ENCODE results near the gene FRAT1.

DNA sequence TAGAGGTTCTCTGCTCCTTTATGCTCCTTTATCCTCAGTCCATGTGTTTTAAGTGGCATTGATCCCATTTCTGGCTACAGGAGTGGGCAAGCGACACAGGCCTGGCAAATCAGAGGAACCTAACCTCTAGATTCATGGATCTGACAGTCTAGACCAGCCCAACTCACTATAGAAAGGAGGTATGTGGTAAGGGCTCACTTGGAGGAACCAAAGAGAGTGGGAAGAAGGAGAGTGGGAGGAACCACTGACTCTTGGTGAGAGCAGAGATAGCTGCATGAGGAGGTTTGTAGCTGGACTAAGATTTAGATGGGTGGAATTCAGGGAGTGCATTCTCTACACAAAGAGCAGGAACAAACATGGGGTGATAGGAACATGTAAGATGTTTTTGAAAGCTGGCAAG, 11.6 kb upstream of the FRAT1 start:
- TF ChIP-seq, protein P1, sequence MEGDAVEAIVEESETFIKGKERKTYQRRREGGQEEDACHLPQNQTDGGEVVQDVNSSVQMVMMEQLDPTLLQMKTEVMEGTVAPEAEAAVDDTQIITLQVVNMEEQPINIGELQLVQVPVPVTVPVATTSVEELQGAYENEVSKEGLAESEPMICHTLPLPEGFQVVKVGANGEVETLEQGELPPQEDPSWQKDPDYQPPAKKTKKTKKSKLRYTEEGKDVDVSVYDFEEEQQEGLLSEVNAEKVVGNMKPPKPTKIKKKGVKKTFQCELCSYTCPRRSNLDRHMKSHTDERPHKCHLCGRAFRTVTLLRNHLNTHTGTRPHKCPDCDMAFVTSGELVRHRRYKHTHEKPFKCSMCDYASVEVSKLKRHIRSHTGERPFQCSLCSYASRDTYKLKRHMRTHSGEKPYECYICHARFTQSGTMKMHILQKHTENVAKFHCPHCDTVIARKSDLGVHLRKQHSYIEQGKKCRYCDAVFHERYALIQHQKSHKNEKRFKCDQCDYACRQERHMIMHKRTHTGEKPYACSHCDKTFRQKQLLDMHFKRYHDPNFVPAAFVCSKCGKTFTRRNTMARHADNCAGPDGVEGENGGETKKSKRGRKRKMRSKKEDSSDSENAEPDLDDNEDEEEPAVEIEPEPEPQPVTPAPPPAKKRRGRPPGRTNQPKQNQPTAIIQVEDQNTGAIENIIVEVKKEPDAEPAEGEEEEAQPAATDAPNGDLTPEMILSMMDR (IDR thresholded peaks at IDR 0.05 in 2 of 3, conservative IDR thresholded peaks at IDR 0.05 in 1 of 3; ENCODE audit: borderline replicate concordance in 1 of 3, insufficient read depth in 1 of 3, low read depth in 2 of 3, low read length in 2 of 3), result no peak
- TF ChIP-seq POLR2A (IDR thresholded peaks at IDR 0.05; ENCODE audit: borderline replicate concordance, extremely low read depth, insufficient read depth, insufficient read length) (no peak), POLR2AphosphoS5 (IDR thresholded peaks at IDR 0.05; ENCODE audit: low read depth, low read length) (no peak), RAD21 (IDR thresholded peaks at IDR 0.05; ENCODE audit: low read depth) (no peak), EZH2 (IDR thresholded peaks at IDR 0.05) (no peak), EZH2phosphoT487 (IDR thresholded peaks at IDR 0.05; ENCODE audit: borderline replicate concordance) (no peak), YY1 (IDR thresholded peaks at IDR 0.05; ENCODE audit: extremely low read depth, insufficient replicate concordance, low read depth, low read length) (no peak), MAX (IDR thresholded peaks at IDR 0.05) (no peak), CBX3 (IDR thresholded peaks at IDR 0.05; ENCODE audit: low read depth) (no peak)
- TF ChIP-seq, protein P2, sequence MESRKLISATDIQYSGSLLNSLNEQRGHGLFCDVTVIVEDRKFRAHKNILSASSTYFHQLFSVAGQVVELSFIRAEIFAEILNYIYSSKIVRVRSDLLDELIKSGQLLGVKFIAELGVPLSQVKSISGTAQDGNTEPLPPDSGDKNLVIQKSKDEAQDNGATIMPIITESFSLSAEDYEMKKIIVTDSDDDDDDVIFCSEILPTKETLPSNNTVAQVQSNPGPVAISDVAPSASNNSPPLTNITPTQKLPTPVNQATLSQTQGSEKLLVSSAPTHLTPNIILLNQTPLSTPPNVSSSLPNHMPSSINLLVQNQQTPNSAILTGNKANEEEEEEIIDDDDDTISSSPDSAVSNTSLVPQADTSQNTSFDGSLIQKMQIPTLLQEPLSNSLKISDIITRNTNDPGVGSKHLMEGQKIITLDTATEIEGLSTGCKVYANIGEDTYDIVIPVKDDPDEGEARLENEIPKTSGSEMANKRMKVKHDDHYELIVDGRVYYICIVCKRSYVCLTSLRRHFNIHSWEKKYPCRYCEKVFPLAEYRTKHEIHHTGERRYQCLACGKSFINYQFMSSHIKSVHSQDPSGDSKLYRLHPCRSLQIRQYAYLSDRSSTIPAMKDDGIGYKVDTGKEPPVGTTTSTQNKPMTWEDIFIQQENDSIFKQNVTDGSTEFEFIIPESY (IDR thresholded peaks at IDR 0.05; ENCODE audit: extremely low read depth, insufficient replicate concordance, low read length), result no peak

Measured in HCT116 (cell line).